HG02798 (cell line): ENCODE data around the gene STXBP5.
"Not testable (repeated sequence)": the region's sequence is repeated elsewhere in the genome, so short reads cannot be mapped to it uniquely, and the experiment has no call there.

ENCODE experiments used
- ATAC-seq: cut with Tn5 transposase; IDR thresholded peaks from one replicate; pipeline ENCODE4 v1.9.1; 2021; ENCODE audit warnings: mild to moderate bottlenecking; ENCODE audit not compliant: unreplicated experiment, poor library complexity

The STXBP5 gene

DNA sequence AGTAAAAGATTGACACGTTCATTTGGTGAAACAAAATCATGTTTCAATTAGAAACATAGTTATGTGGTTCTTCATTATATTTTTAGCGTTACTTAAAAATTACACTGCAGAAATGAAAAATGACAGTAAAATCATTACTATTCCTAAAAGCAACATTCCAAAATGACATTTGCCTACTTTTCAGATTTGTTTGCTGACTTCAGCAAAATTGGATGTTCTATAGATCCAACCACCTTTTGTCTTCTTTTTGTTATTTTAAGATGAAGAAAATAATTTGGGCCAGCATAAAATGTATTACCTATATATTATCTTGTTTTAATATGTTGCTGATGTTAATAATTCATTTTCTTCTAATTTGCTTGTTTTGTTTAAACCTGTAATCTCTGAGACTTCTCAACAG lies 30.5 kb downstream of the STXBP5 start:
- no peak for ATAC-seq

DNA sequence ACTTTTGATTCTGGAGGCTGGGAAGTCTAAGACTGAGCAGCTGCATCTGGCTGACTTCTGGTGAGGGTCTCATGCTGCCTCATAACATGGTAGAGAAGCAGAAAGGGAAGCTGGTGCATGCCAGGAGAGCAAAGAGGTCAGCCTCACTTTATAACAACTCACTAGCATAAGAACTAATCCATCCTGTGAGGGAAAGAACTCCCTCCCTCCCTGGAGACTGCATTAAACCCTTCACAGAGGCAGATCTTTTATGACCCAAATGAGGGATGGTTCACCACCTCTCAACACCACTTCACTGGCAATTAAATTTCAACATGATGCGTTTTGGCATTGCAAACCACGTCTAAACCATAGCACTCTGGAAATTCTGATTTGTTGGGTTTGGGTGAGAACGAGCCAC lies 33.9 kb downstream of the STXBP5 start:
- ATAC-seq: no peak

DNA sequence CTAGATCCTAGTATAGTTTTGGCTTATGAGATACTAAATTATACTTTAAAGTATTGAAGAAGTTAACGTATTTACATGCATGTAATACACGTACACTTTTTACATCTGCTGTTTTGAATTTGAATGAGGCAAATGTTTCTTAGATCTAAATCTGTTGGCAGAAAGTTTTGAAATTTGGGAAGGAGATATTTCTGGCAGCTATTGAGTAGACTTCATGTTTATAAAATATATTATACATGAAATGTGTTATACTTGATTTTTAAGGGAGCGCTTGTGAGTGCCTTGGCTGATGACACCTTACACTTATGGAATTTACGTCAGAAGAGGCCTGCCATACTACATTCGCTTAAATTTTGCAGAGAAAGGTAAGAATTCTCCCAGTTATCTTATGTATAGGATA lies 34.7 kb downstream of the STXBP5 start:
- no peak for ATAC-seq

DNA sequence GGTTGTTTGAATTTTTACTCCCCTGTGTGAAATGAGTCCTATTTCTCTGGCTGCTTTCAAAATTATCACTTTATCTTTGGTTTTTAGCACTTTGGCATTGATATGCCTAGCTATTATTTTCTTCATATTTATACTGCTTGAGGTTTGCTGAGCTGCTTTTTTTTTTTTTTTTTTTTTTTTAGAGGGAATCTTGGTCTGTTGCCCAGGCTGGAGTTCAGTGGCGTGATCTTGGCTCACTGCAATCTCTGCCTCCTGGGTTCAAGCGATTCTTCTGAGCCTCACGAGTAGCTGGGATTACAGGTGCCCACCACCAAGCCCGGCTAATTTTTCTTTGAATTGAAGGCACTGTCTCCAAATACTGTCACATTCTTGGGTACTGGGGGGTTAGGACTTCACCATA lies 40.6 kb downstream of the STXBP5 start:
- ATAC-seq: no peak

DNA sequence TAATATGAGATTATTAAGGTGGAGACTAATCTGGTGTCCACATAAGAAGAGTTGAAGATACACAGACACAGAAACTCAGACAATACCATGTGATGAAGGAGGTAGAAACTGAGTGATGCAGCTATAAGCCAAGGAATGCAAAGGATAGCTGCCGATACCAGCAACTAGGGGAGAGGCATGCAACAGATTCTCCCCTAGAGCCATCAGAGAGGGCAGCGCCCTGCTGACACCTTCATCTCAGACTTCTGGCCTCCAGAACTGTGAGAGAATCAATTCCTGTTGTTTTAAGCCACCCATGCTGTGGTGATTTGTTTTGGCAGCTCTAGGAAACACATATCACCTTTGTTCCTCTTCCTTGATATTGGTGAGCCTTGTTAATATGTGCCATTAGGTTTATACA lies 41.5 kb downstream of the STXBP5 start:
- no peak for ATAC-seq

DNA sequence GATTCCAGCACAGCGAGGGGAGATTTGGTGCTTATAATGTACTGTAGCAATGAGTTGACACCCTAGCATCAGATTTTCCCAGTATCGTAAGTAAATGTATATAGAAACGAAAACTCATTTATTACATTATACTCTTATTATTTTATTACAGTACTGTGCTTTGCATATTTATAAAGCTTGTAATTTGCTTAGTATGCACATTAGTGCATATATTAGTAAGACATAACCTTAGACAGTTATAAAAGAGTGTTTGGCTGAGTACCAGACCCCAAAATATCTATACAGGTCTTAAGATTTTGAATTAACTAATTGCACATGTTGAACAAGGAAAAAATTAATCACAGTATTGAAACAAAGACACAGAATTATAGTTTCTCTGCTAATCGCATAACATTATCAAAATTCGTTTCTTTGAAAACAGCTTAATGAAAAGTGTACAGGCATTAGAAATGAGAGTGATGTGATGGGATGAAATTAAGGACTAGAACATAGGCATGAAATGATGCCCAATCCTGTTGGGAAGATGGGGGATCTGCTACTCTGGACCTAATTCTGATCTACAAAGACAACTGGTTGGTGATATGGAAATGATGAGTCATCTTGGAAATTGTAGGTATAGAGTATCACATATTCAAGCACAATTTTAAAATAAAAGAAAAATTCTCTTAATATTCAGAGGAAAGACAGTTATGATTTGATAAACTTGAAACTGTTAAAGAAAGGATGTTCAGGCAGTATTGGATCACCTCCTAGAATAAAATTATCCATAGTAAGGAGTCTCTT lies 42.8 kb downstream of the STXBP5 start:
- ATAC-seq: no peak

DNA sequence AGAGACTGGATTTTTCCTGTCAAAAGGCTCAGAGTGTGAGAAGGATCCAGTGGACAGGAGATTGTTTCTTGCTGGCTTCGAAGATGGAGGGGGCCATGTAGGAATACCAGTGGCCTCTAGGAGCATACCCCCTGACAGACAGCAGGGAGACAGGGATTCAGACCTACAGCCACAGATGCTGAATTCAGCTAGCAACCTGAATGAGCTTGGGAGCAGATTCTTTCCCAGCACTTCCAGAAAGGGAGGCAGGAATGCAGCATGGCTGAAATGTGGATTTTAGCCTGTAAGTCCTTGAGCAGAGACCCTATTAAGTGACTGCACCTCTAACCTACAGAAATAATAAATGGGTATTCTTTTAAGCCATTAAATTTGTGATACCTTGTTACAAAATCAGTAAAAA lies 44.6 kb downstream of the STXBP5 start:
- no peak for ATAC-seq

DNA sequence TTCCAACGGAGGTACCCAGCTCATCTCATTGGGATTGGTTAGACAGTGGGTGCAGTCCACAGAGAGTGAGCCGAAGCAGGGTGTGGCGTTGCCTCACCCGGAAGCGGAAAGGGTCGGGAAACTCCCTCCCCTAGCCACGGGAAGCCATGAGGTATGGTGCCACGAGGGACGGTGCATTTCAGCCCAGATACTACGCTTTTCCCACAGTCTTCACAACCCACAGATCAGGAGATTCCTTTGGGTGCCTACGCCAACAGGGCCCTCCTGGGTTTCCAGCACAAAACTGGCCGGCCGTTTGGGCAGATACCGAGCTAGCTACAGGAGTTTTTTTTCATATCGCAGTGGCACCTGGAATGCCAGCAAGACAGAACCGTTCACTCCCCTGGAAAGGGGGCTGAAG lies 46.9 kb downstream of the STXBP5 start:
- ATAC-seq: no peak

DNA sequence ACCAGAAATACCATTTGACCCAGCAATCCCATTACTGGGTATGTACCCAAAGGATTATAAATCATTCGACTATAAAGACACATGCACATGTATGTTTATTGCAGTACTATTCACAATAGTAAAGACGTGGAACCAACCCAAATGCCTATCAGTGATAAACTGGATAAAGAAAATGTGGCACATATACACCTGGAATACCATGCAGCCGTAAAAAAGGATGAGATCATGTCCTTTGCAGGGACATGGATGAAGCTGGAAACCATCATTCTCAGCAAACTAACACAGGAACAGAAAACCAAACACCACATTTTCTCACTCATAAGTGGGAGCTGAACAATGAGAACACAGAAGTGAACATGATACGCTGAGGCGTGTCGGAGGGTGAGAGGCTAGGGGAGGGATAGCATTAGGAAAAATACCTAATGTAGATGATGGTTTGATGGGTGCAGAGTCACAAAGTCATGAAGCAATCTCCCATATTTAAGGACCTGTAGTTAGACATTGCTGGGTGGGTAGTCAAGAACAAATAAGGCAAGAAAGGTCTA lies 50.8 kb downstream of the STXBP5 start:
- not testable (repeated sequence) for ATAC-seq

DNA sequence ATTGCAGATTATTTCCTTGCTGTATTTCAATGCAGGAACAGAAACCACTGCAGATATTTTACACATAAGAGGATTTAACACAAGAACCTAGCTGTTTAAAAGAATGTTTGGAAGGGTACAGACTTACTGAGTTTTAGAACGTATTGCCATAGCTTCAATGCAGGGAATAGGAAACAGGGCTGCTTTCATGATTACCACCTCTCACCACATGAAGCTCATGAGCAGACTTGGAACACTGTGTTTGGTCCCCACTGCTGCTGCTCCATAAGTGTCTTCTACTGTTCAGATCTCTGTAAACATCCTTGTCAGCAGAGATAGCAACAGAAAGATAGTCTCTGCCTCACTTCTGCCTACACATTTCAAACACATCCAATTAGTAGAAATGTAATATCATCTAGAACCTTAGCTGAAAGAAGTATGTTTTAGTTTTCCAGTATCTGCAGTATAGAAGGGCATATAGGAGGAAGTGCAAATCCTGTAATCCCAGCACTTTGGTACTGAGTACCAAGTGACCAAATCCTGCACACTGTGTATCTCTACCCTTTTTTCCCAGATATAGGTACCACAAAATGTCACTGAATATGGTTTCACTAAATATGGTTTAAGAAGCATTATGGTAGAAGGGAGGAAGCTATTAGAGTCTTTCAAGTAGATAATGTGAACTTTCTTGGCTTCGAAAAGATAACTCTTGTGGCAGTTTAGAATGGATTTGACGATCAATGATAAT lies 51.9 kb downstream of the STXBP5 start:
- no peak for ATAC-seq

DNA sequence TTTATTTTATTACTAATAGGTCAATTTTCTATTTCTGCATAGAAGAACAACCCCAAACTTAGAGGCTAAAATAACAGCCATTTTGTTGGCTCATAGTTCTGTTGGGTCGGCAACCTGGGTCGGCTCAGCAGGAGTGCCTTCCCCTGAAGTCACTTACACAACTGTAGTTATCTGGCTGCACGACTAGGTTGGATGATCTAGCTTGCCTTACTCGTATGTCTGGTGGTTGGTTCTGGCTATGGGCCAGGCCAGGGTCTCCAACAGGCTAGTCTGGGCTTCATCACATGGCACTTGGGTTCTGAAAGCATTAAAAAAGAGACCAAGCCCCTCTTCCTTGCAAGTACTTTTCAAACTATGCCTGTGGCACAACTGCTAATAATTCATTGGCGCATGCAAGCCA lies 53.5 kb downstream of the STXBP5 start:
- ATAC-seq: no peak

DNA sequence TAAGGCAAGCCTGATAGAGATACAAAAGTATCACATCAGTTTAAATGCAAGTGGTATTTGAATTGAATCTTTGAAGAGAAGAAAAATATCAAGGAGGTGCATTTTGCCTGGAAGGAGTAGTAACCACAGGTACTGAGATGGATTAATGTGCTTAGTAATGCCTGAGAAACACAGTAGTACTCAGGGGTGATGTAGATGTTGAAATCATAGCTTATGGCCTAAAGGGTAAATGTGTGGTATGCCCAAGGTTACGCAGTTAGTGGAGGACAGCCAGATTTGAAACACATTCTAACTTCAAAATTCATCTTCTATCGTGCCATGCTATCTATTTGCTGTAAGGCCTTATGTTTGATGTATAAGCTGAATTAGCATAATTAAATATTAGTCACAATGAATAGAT lies 55.9 kb downstream of the STXBP5 start:
- ATAC-seq: no peak

DNA sequence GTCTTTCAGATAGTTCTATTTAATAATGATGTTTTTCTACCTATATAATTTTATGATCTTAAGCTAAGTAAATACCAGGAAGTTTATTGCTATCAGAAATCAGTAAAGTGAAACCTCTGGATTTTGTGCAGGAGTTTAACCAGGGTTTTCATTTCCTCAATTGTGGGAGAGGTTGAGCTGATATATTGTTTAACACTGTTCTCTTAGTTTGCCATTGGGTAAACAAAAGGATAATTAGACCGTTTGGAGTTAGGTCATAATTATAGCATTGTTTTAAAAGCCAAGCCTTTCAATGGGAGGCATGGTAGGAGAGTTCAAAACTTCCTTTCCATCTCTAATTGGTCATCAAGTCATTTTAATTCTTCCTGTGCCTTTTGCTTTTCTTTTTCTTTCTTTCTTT lies 58.7 kb downstream of the STXBP5 start:
- no peak for ATAC-seq

DNA sequence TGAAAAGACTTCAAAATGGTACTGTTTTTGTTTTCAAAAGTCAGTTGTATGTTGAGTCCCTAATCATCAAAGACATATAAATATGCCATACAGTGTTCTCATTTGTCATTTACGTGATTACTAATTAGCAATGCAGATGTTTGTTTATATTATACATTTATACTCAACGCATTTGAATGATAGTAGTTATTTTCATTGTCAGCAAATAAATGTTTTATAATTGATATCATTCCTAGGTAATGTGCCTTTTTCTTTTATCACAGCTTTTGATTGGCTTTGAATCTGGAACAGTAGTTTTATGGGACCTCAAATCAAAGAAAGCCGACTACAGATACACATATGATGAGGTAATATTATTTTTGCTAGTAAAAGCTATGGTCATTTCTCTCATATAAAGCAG lies 62.6 kb downstream of the STXBP5 start:
- no peak for ATAC-seq

DNA sequence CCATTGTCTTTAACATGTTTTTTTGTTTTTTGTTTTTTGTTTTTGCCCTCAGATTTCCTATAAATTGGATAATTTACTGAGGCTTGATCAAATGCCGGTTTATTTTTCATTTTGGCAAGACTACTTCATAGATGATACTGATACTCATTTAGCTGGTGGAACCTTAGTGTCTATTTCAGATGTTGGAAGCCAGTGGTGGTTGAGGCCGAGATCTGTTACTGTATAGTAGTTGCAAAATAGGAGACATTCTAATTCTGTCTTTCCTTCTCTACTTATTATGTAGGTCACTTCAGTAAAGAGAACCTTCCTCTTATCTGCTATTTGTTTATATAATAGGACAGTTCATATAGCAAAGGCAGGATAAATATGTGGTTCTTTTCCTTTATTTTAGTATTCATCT lies 63.4 kb downstream of the STXBP5 start:
- ATAC-seq: no peak

DNA sequence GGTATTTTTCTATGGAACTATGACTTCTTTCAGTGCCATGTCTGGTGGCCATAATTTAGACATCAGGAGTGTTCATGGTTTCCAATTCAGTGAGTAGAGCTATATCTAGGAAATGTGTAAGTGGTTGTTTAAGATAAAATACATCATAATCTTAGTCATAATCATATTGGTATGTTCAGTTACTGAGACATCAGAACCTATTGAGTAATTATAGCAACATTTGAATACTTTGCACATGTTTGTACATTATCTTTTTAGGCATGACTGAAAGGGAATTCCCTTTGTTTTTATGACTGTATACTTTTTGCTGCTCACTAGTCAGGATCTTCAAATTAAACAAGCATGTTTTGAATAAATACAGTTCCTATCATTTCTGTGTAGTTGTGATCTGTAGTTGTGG lies 64.0 kb downstream of the STXBP5 start:
- no peak for ATAC-seq

DNA sequence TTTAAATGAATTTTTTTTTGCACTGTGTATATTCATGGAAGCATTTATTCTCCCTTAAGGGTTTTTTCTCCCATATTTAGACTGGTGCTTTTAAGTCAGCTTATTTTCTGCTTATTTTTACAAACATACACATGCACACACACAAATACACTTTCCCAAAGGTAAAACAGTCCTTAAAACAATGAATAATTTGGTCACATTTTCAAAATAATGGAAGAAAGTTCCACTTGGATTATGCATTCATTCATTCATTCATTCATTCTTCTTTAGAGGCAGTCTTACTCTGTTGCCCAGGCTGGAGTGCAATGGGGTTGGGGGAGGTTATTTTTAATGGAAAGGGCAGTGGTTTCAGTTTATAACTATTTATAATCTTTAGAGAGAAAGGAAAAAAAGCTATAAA lies 69.8 kb downstream of the STXBP5 start:
- no peak for ATAC-seq

DNA sequence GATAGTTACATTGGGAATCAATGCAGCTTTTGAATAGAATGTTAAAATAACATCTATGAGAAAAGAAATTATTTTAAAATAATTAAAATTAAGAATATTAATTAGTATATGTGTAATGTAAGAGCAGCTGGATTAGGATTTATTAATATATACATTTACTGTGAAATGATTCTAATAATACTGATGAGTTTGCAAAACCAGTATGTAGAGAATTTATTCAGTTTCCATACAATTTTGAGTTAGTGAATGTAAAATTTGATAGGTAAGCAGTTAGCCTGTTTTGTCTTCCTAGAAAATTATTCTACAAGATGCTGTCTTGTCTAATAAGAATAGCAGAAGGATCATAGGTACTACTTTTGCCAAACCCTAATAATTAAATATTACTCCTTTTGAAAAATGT lies 70.6 kb downstream of the STXBP5 start:
- no peak for ATAC-seq

DNA sequence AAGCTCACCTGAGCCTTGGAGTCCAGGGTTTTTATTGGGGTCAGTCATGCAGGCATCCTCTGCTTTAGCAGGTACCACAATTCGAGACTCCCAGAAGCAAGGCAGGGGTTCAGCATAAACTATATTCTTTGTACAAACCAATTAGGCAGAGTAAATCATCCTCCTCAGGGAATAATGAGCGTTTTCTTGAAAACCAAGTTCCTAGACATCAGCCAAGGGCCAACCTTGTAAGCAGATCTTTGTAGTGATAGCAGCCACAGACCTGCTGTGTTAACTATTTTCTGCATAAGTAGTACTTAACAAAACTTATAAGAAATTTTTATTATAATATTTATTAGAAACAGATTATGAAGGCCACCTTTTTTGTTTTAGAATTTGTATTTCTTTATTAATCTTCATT lies 74.7 kb downstream of the STXBP5 start:
- no peak for ATAC-seq

DNA sequence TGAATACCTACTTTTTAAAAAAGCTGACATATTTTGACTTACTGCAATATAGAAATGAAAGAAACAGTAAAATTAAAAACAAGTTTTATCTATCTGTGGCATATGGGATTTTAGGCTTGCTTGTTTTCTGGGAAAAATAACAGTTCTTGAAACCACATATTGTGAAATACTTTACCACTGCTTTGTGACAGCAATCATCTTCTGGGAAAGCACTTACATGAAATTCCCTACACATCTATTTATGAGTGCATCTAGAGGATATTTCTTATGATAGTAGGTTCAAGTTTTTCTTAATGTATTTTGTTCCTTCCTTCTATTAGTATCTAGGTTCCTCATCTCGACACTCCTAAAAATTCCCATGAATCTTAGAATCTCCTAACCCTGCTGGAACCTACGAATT lies 75.2 kb downstream of the STXBP5 start:
- no peak for ATAC-seq

DNA sequence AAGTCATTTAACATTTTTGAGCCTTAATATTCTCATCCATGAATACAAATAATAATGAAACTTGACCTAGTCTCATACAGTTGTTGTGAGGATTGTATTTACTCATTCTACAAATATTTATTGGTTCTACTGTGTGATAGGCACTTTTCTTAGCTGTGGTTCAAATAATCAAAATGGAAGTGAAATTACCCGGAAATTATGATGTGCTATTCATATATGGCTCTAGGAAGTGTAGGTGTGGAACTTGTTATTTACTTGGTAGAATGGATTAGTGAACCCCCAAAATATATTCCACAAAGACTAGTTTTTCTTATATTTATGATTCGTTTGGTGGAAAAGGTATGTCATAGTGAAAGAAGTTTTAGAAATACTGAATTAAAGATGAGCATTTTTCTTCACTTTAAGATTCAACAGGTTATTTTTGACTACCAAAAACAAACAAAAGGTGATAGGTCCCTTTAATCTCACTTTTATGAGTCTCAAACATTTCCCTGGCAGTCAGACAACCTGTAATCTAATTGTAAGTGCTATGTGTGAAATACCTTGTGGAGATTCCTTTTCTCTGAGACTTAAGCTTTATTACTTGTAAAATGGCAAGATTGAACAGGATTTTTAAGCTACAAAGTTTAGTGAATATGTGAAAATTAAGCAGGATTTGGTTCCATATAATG lies 77.8 kb downstream of the STXBP5 start:
- ATAC-seq: no peak
